ENCODE measurements around the gene ALDOB.

Gene ALDOB

GRCh38 chr9:101375546-101375945, 60.0 kb downstream of the ALDOB start:
- DNase-seq (ENCODE audit: low spot score in 2 of 2) = no peak
- Mint-ChIP-seq H3K4me3 (no peak overlapping the region), H3K36me3 (peaks cover 5% of the 10 kb centered on the region), H3K27me3 (peaks cover 9% of the 10 kb centered on the region), H3K9me3 (peaks cover 8% of the 10 kb centered on the region), H3K27ac (no peak overlapping the region), H3K4me1 (no peaks in the 10 kb centered on the region)
- ATAC-seq (ENCODE audit: low read depth) = no peak

- no peak overlapping the region for H3K27ac Mint-ChIP-seq
- DNase-seq (ENCODE audit: low spot score in 2 of 2) (no peak), ATAC-seq (ENCODE audit: low read depth) (no peak)
- no peak overlapping the region for H3K4me3 Mint-ChIP-seq
- H3K4me1 Mint-ChIP-seq = no peaks in the 10 kb centered on the region
- H3K36me3 Mint-ChIP-seq = peaks cover 1% of the 10 kb centered on the region
- peaks cover 4% of the 10 kb centered on the region for H3K9me3 Mint-ChIP-seq
- peaks cover 6% of the 10 kb centered on the region for H3K27me3 Mint-ChIP-seq
Measured at GRCh38 chr9:101372327-101373118, 63.1 kb downstream of the ALDOB start.

GRCh38 chr9:101371813-101372212, 63.8 kb downstream of the ALDOB start:
- H3K4me3 Mint-ChIP-seq = no peak overlapping the region
- peaks cover 3% of the 10 kb centered on the region for H3K9me3 Mint-ChIP-seq
- peaks cover 6% of the 10 kb centered on the region for H3K27me3 Mint-ChIP-seq
- no peaks in the 10 kb centered on the region for H3K36me3 Mint-ChIP-seq
- DNase-seq (ENCODE audit: low spot score in 2 of 2) (no peak), ATAC-seq (ENCODE audit: low read depth) (no peak)
- H3K27ac Mint-ChIP-seq = no peak overlapping the region
- no peaks in the 10 kb centered on the region for H3K4me1 Mint-ChIP-seq
